Measurements from ENCODE around the gene SEMA3G.
A peak's percentile ranks its signal among the peaks of the same experiment; 100 is the strongest.

The SEMA3G gene

GRCh38 chr3:52444860-52445793 lies at the start of gene SEMA3G:
SEMA3G (minus strand) TSS chr3:52445103; CDS start chr3:52445027, 76 bp downstream.
- no peak for DNase-seq

DNA sequence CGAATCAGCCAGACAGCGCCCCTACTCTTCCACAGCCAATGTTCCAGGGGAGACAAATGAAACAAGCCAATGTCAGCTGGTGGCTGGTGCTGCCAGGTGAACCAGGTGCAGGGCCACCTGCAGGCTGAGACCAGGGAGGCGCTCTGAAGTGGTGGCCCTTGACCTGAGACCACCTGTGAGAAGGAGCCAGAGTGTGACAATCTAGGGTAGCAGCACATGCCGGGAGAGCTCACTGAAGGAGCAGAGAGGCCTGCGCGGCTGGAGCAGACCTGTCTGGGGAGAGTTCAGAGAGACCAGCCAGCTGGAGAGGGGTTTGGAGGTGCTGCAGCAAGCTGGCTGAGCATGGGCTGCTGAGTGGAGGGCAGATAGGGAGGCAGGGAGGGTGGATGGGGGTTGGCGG lies 49.5 kb upstream of the SEMA3G start:
- DNase-seq = peak; percentile 2

DNA sequence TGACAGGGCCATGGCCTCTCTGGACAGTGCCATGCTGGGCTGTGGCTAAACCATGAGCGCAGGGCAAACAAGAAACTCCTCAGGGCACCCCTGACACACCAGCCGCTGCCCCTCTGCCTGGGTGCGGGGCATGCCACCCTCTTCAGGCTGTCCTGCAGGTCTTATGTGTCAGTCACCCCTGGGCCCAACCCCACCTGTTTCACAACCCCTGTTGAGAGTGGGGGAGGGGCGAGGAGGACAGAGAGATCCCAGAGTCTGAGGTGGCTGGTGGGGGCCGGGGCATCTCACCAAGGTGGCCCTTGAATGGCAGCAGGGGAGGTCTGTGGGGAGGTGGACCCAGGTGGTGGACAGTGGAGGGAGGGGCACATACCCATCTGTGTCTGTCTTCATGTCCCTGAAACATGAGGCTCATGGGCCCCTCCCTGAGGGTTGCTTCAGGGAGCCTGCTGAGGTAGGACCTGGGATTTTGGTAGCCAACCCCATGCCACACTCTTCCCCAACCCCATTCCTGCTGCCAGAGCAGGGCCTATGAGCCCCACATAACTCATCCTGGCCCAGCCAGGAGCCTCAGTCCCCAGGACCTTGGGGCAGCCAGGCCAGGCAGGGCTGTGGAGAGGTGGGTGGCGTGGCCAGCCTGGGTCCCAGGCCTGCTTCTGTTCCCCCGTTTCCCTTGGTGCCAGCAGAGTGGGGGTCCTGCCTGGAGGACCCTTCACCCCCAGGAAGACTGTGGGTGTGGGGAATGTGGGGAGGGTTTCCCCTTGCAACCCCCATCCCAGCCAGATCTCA lies 48.5 kb upstream of the SEMA3G start:
- DNase-seq = no peak

GRCh38 chr3:52492059-52492458 lies 47.2 kb upstream of the SEMA3G start:
- DNase-seq = no peak

DNA sequence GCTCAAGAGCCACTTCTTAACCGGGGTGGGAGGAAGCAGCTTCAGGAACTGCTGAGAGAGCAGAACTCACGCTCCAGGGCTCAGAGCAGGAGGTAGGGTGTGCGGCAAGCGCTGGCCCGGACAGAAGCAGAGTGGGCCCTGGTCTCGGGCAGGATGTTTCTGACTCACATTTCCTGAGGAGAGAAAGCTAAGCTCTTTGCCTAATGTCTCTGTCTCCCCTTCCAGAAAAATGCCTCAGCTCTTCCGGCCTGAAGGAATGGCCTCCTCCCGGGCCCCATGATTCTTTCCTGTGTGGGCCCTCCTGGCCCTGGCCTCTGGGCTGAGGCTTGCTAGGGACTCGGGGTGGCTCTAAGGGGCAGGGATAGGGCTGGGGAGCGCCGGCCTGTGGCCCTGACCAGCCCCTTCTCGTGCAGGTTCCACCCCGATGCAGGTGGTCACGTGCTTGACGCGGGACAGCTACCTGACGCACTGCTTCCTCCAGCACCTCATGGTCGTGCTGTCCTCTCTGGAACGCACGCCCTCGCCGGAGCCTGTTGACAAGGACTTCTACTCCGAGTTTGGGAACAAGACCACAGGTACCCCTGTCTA lies 46.1 kb upstream of the SEMA3G start:
- no peak for DNase-seq

DNA sequence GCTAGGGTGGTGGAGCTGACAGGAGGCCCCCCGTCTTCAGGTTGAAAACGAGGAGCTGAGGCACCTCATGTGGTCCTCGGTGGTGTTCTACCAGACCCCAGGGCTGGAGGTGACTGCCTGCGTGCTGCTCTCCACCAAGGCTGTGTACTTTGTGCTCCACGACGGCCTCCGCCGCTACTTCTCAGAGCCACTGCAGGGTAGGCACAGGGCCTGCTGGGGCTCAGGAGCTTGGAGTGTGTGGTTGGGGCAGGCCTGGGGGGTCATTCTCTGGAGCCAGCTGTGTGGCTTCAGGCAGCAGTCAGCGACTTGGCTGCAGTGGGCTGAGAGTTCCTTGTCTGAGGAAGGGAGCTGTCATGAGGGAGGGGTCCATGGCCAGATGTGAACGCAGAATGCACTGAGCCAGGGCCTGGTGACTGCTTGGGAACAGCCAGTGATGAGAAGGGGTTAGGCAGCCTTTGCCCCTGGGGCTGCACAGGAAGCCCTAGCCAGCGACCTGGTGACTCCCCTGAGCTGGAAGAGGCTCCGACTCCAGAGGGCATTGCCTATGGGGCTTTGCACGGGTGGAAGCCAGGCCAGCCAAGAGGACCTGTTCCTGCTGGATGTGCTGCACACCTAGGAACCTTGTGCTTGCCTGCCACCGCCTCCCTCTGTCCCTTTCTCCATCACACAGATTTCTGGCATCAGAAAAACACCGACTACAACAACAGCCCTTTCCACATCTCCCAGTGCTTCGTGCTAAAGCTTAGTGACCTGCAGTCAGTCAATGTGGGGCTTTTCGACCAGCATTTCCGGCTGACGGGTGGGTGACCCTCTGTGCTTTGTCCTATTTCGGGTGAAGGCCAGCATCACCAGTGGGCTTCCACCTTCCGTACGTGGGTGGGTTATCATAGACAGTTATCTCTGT lies 45.4 kb upstream of the SEMA3G start:
- DNase-seq = no peak

- DNase-seq = no peak
Observed at GRCh38 chr3:52489453-52489852, 44.5 kb upstream of the SEMA3G start.

DNA sequence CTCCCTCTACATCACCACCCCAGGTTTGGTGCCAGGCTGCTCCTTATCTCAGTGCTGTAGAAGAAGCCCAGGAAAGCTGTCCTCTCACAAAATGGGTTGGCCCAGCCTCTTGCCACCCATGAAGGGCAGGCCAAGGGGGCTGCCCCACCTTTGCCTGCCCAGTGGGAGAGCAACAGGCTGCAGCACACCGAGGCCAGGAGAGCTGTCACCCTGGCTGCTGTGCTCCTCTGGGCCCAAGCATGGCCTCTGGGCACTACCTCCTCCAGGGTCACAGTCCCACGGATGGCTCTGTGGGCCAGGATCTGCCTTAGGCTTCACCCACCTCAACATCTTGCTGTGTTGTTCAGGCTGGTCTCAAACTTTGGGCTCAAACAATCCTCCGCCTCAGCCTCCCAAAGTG lies 43.8 kb upstream of the SEMA3G start:
- DNase-seq = no peak

- DNase-seq = no peak
Observed at GRCh38 chr3:52487788-52488691, 43.1 kb upstream of the SEMA3G start.

GRCh38 chr3:52487050-52487787 lies 42.3 kb upstream of the SEMA3G start:
- DNase-seq = no peak

DNA sequence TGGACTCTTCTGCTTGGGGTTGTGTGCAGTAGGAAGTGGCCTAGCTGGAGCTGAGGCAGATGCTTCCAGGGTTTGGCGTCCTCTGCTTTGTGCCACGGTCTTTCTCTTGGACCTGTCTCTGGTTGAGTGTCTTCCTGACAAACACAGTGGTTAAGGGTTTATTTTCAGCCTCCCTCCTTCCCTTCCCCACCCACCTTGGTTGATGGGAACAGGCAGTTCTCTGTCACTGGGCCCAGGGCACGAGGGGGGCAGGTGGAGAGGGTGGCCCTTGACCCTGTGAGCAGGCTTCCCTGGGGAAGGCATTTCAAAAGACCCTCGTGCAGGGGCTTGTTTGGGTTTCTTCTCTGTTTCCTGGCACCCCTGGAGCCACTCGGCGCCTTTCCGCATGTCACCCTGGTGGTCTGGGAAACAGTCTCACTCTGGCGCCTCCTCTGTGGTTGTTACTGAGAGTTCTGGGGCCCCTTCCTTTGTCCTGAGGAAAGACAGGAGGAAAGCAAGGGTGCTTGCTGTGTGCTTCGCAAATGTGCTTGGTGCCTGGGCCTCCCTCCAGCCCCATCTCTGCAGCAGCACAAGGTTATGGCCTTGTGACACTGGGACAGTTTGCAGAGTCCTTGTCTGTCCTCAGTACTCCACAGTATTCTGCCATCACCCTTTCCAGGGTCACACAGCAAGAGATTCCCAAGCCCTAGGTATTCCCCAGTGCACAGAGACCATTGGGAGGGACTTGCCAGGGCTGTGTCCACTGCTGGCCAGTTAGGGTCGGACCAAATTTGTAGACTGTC lies 40.0 kb upstream of the SEMA3G start:
- DNase-seq = no peak

DNA sequence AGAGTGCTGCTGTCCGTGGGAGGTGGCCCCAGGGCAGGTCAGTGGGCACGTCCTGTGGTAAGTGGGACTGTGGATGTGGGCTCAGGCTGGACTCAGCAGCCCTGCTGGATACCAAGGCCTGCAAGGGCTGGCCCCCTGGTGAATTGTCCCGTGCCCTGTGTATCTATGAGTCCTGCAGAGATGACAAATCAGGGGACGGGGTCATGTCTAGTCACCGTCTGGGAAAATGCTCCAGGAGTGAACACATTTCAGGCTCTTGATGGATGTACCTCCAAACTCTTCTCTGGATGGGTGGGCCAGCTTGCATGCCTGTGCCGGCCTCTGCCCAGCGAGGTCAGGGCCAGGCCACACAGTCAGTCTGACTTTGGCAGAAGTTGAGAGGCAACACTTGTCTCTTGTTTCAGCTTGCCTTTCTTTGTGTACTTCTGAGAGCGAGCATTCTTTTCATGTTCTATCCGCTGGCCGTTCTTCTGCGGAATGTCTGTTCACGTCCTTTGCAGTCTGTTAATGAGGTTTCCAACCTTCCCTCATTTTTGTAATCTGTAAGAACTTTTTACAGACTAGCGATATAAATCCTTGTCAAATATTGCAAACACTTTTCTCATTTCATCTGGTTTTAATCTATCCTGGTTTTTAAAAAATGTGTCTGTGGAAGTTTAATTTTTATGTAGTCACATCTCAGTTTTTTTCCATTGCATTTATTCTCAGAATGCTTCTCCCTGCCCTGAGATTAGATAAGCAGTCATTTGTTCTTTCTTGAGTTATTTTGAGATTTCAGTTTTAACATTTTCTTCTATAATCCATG lies 38.9 kb upstream of the SEMA3G start:
- DNase-seq = no peak

- DNase-seq = no peak
Observed at GRCh38 chr3:52483081-52483480, 38.2 kb upstream of the SEMA3G start.

DNA sequence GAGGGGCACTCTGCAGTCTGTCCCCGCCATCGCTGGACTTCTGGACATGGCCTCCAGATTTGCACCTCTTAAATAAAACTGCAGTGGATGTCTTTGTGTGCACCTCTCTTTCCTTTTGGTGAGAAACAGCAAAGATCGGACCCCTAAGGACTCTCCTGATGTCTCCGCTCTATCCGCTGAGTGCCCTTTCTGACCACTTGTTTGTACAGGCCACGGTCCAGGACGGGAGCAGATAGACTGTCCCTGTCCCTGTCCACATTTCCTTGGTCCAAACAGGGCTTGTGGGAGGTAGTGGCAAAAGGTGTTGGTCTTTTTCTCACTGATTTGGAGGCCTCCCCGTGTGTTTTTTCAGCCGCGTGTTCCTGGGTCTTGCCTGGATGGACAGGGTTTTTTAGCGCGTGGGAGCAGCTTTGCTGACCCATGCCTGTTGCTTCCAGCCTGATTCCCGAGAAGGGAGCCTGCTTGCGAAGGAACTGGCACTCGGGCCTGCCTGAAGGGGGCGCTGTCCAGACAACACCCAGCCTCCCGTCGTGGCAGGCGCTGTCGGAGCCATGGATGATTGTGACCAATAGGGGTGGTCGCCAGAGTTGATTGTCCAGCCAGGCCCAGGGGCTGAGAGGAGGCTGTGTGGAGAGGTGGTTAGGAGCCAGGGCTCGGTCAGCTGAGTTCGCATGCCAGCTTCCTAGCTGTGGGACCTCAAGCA lies 37.1 kb upstream of the SEMA3G start:
- no peak for DNase-seq

GRCh38 chr3:52480768-52481715 lies 36.1 kb upstream of the SEMA3G start:
- peak; percentile 5 for DNase-seq

- no peak for DNase-seq
Observed at GRCh38 chr3:52479877-52480575, 35.1 kb upstream of the SEMA3G start.
